Stimulated activated CD8-positive, alpha-beta memory T cell treated with anti-CD3 and anti-CD28 coated beads, Interleukin-12 subunit alpha, Interleukin-12 subunit beta, amount 100 ng/mL, for 24 hours (primary cell): ENCODE measurements around the gene SCAF4.
"Not testable (repeated sequence)": the region's sequence is repeated elsewhere in the genome, so short reads cannot be mapped to it uniquely, and the experiment has no call there.

Source experiments
- DNase-seq: peaks from one replicate; pipeline ENCODE4 v3.0.0-alpha.2; 2020; ENCODE audit errors: extremely low read depth

The SCAF4 gene

GRCh38 chr21:31731857-31732596 lies at the start of gene SCAF4:
TSS of gene SCAF4 (minus strand) at chr21:31732118. CDS start at chr21:31731692, 426 bp downstream.
- DNase-seq = peak; percentile 60

GRCh38 chr21:31780944-31781343 lies 49.0 kb upstream of the SCAF4 start:
- no peak for DNase-seq

- DNase-seq = no peak
These were observed 46.6 kb upstream of the SCAF4 start for GRCh38 chr21:31778546-31778945.

GRCh38 chr21:31777857-31778256 lies 45.9 kb upstream of the SCAF4 start:
- DNase-seq = no peak

GRCh38 chr21:31774031-31774430 lies 42.1 kb upstream of the SCAF4 start:
- no peak for DNase-seq

- no peak for DNase-seq
These were observed 41.0 kb upstream of the SCAF4 start for GRCh38 chr21:31772674-31773555.

GRCh38 chr21:31771685-31772084 lies 39.8 kb upstream of the SCAF4 start:
- DNase-seq = no peak

- no peak for DNase-seq
These were observed 36.8 kb upstream of the SCAF4 start for GRCh38 chr21:31768710-31769109.

GRCh38 chr21:31766899-31767298 lies 35.0 kb upstream of the SCAF4 start:
- no peak for DNase-seq

- not testable (repeated sequence) for DNase-seq
These were observed 33.9 kb upstream of the SCAF4 start for GRCh38 chr21:31765850-31766249.

- no peak for DNase-seq
These were observed 29.0 kb upstream of the SCAF4 start for GRCh38 chr21:31760931-31761330.

- DNase-seq = no peak
These were observed 24.9 kb upstream of the SCAF4 start for GRCh38 chr21:31756787-31757186.

- DNase-seq = no peak
These were observed 23.1 kb upstream of the SCAF4 start for GRCh38 chr21:31755027-31755426.

GRCh38 chr21:31754708-31754960 lies 22.7 kb upstream of the SCAF4 start:
- DNase-seq = no peak

GRCh38 chr21:31753949-31754707 lies 22.2 kb upstream of the SCAF4 start:
- DNase-seq = no peak

- DNase-seq = no peak
These were observed 21.0 kb upstream of the SCAF4 start for GRCh38 chr21:31752967-31753366.

- DNase-seq = no peak
These were observed 20.4 kb upstream of the SCAF4 start for GRCh38 chr21:31752352-31752751.

- DNase-seq = no peak
These were observed 18.9 kb upstream of the SCAF4 start for GRCh38 chr21:31750843-31751242.

- no peak for DNase-seq
These were observed 12.4 kb upstream of the SCAF4 start for GRCh38 chr21:31744182-31744800.

GRCh38 chr21:31743712-31744111 lies 11.8 kb upstream of the SCAF4 start:
- DNase-seq = no peak

- DNase-seq = no peak
These were observed 9.2 kb upstream of the SCAF4 start for GRCh38 chr21:31741116-31741515.
